Esophagus squamous epithelium (tissue), 5 donors: ENCODE measurements around the gene BRSK2. TPM values are rescaled to one million over a fixed set of nuclear protein-coding genes. Genes with fewer than 3 reads are reported as not detected.
"Not testable (repeated sequence)": the region's sequence is repeated elsewhere in the genome, so short reads cannot be mapped to it uniquely, and the experiment has no call there.

Source experiments
- DNase-seq: peaks from one replicate; lab custom pipeline; 2025; lab: John Stamatoyannopoulos, UW
- H3K27ac ChIP-seq, 4 donors: fragments of 200-600 bp; sonication (generic); one replicate each; pipeline ENCODE4 v1.5.1; 2016 to 2019; ENCODE audit warnings: mild to moderate bottlenecking in 1 of 4
- H3K27me3 ChIP-seq, 4 donors: fragments of 200-600 bp; sonication (generic); 1 replicate in 3 of 4; 2 replicates in 1 of 4; pipeline versions ENCODE4 v1.5.1 to v1.6.0; 2017 to 2021; ENCODE audit warnings: antibody characterized with exemption in 1 of 4
- H3K36me3 ChIP-seq, 3 donors: fragments of 200-600 bp; sonication (generic); one replicate each; pipeline ENCODE4 v1.5.1; 2016 to 2019
- H3K4me1 ChIP-seq, 3 donors: fragments of 200-600 bp; sonication (generic); one replicate each; pipeline ENCODE4 v1.5.1; 2017 to 2019
- H3K4me3 ChIP-seq, 4 donors: fragments of 200-600 bp; sonication (generic); 1 replicate in 3 of 4; 2 replicates in 1 of 4; pipeline ENCODE4 v1.5.1; 2016 to 2019; ENCODE audit warnings: mild to moderate bottlenecking in 2 of 4, moderate library complexity in 1 of 4
- H3K9me3 ChIP-seq, 3 donors: fragments of 200-600 bp; sonication (generic); one replicate each; pipeline ENCODE4 v1.5.1; 2016 to 2019
- POLR2A ChIP-seq, 4 donors: fragments of 450-650 bp; IDR thresholded peaks; one replicate each; pipeline ENCODE4 v1.6.1; 2017; ENCODE audit warnings: antibody characterized with exemption in 4 of 4, mild to moderate bottlenecking in 4 of 4, moderate library complexity in 3 of 4
- WGBS, 2 donors: methylation state at CpG; one replicate each; pipeline ENCODE4 v1.1.5; 2018; 5-methylcytosine and 5-hydroxymethylcytosine counted together
- intact Hi-C: fragments of 100-400 bp; cut with DNase I; formaldehyde crosslinking; loops from one replicate; pipeline ENCODE4 v1.15.0; 2022
- total RNA-seq, 4 donors: library from RNA; depleted of rRNA; stranded (reverse); fragments of >200 nt; gene quantifications; one replicate each; pipeline ENCODE4 v1.1.0, GENCODE V29; 2016
- TF ChIP-seq, protein P1 (sequence below), 6 experiments: fragments of 450-650 bp in 4 of 6; fragments of 200-600 bp in 2 of 6; sonication (generic) in 2 of 6; IDR thresholded peaks; one replicate each; pipeline ENCODE4 v1.5.1; 2016 to 2019; ENCODE audit warnings: antibody characterized with exemption in 6 of 6, mild to moderate bottlenecking in 4 of 6, moderate library complexity in 4 of 6
- donor health status: DM: yes; HTN: yes; CAD: no.

The BRSK2 gene
- total RNA-seq, 4 donors from 2014 or later = 0.23 to 1.3 (median 0.35) TPM; not detected in 1

DNA sequence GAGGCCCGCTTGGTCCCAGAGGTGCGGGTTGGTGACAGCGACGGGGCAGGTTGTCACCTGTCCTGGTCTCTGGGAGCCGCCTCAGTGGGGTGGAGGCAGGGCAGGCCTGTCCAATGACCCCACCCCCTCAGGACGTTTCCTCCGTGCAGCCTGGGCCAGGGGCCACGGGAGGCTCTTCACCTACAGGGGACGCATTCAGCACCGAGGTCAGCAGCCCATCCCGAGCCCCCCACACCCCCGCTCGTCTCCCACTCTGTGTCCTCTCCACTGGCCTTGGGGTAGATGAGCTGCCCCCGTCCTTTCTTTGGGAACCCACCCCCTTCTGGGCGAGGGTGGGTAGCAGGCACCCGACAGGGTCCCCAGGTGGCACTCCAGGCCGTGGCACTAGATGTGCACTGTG is 35.7 kb downstream of the BRSK2 start:
- Histone ChIP-seq H3K27ac (no peak overlapping the region), H3K4me1 (no peaks in the 10 kb centered on the region), H3K9me3 (no peaks in the 10 kb centered on the region), H3K36me3 (no peaks in the 10 kb centered on the region), H3K27me3 (peaks cover 0 to 51% (median 2%) of the 10 kb centered on the region in 4 donors), H3K4me3 (no peak overlapping the region)
- DNase-seq = no peak
- intact Hi-C loops = no loop called here
- TF ChIP-seq, protein P1, sequence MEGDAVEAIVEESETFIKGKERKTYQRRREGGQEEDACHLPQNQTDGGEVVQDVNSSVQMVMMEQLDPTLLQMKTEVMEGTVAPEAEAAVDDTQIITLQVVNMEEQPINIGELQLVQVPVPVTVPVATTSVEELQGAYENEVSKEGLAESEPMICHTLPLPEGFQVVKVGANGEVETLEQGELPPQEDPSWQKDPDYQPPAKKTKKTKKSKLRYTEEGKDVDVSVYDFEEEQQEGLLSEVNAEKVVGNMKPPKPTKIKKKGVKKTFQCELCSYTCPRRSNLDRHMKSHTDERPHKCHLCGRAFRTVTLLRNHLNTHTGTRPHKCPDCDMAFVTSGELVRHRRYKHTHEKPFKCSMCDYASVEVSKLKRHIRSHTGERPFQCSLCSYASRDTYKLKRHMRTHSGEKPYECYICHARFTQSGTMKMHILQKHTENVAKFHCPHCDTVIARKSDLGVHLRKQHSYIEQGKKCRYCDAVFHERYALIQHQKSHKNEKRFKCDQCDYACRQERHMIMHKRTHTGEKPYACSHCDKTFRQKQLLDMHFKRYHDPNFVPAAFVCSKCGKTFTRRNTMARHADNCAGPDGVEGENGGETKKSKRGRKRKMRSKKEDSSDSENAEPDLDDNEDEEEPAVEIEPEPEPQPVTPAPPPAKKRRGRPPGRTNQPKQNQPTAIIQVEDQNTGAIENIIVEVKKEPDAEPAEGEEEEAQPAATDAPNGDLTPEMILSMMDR (IDR thresholded peaks at IDR 0.05) = no peak
- TF ChIP-seq POLR2A (IDR thresholded peaks at IDR 0.05) = no peak
- WGBS, 2 donors = 33 to 64% methylated on average over 6 to 7 of the region's 17 CpGs

DNA sequence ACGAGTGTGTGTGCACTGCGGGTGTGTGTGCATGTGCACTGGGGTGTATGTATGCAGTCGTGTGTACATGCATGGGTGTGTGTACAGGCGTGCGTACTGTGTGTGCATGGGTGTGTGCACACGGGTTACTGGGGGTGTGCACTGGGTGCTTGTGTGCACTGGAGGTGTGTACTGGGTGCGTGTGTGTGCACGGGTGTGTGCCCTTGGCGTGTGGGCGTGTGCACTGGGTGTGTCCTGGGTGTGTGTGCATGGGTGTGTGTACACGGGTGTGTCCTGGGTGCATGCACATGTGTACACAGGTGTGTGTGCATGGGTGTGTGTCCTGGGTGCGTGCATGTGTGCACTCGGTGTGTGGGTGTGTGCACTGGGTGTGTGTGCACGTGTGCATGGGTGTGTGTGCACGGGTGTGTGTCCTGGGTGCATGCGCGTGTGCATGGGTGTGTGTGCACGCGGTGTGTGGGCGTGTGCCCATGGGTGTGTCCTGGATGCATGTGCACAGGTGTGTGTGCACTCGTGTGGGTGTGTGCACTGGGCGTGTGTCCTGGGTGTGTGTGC is 39.1 kb downstream of the BRSK2 start:
- WGBS, 2 donors = 88 to 92% methylated on average over 7 to 20 of the region's 22 CpGs
- DNase-seq = no peak
- H3K27ac ChIP-seq = no peak overlapping the region
- no peak overlapping the region for H3K4me3 ChIP-seq
- H3K9me3 ChIP-seq = no peaks in the 10 kb centered on the region
- peaks cover 0 to 47% (median 2%) of the 10 kb centered on the region in 4 donors for H3K27me3 ChIP-seq
- TF ChIP-seq, protein P1 (IDR thresholded peaks at IDR 0.05) = no peak
- TF ChIP-seq POLR2A (IDR thresholded peaks at IDR 0.05) = no peak
- intact Hi-C loops = no loop called here
- H3K36me3 ChIP-seq = no peaks in the 10 kb centered on the region
- H3K4me1 ChIP-seq = no peaks in the 10 kb centered on the region

DNA sequence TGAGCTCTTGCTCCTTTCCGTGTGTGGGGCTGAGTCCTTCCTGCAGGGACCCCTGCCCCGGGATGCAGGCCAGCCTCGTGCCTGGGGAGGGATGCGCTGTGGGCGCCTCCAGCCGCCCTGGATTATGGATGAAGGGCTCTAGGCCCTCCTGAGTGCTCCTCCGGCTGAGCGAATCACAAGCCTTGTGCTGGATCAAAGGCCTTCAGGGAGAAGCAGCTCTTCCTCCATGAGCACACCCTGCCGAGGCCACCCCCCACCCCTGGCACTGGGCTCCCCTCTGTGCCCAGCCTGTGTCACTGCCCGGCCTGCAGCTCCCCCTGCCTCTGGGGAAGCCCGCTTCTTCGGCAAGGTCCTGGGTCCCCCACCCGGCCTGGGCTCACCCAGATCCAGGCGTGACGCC is 43.8 kb downstream of the BRSK2 start:
- peaks cover 0 to 13% (median 0%) of the 10 kb centered on the region in 3 donors for H3K4me1 ChIP-seq
- no peak overlapping the region for H3K27ac ChIP-seq
- DNase-seq = no peak
- no peaks in the 10 kb centered on the region for H3K36me3 ChIP-seq
- TF ChIP-seq, protein P1 (IDR thresholded peaks at IDR 0.05) = no peak
- TF ChIP-seq POLR2A (IDR thresholded peaks at IDR 0.05) = no peak
- intact Hi-C loops = no loop called here
- peaks cover 0 to 53% (median 0%) of the 10 kb centered on the region in 4 donors for H3K27me3 ChIP-seq
- no peak overlapping the region for H3K4me3 ChIP-seq
- 53% methylated on average over 3 of the region's 15 CpGs; no CpG with 5 or more reads in 1 of the 2 donors for WGBS, 2 donors
- no peaks in the 10 kb centered on the region for H3K9me3 ChIP-seq

DNA sequence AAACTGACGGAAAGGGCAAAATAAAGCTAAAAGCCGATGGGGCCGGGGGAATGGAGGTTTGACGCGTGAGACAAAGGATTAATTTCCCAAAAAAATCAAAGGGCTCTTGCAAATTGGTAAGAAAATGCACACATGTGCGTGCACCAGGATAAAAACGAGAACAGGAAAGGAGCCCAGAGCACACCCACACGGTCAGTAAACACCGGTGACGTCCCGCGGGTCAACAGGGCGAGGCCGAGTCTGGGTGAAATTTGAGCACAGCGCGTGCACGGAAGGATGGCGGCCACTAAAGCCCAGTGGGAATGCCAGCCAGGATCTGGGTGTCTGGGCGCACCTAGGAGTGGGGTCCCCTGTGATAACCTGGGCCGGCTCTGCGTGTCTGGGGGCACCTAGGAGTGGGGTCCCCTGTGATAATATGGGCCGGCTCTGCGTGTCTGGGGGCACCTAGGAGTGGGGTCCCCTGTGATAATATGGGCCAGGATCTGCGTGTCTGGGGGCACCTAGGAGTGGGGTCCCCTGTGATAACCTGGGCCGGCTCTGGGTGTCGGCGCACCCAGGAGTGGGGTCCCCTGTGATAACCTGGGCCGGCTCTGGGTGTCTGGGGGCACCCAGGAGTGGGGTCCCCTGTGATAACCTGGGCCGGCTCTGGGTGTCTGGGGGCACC is 44.4 kb downstream of the BRSK2 start:
- H3K4me3 ChIP-seq = no peak overlapping the region
- no peak overlapping the region for H3K27ac ChIP-seq
- H3K9me3 ChIP-seq = no peaks in the 10 kb centered on the region
- H3K27me3 ChIP-seq = peaks cover 0 to 59% (median 0%) of the 10 kb centered on the region in 4 donors
- TF ChIP-seq, protein P1 (IDR thresholded peaks at IDR 0.05) = no peak
- no peak for TF ChIP-seq POLR2A (IDR thresholded peaks at IDR 0.05)
- WGBS, 2 donors = 52 to 66% methylated on average over 17 to 21 of the region's 29 CpGs
- no peaks in the 10 kb centered on the region for H3K36me3 ChIP-seq
- intact Hi-C loops = no loop called here
- no peak for DNase-seq
- H3K4me1 ChIP-seq = peaks cover 0 to 13% (median 0%) of the 10 kb centered on the region in 3 donors

DNA sequence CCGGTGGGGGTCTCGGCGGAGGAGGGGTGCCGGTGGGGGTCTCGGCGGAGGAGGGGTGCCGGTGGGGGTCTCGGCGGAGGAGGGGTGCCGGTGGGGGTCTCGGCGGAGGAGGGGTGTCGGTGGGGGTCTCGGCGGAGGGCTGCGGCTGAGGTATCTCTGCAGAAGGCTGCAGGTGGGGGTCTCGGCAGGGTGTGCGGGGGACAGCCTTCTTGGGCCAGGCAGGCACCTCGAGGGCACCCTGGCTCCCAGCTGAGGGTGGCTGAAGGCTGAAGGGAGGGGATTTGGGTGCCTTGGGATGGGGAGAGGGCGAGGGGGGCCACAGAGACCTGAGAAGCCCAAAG is 45.7 kb downstream of the BRSK2 start:
- H3K4me3 ChIP-seq, H3K27ac ChIP-seq, intact Hi-C loops, H3K9me3 ChIP-seq, H3K36me3 ChIP-seq, DNase-seq: not testable (repeated sequence)
- 60 to 80% methylated on average over 1 to 2 of the region's 20 CpGs for WGBS, 2 donors
- Histone ChIP-seq H3K27me3 (peaks cover 0 to 72% (median 0%) of the 10 kb centered on the region in 4 donors), H3K4me1 (peaks cover 0 to 13% (median 0%) of the 10 kb centered on the region in 3 donors)
